Suppressor macrophage treated with lipopolysaccharide for 4 hours (primary cell): ENCODE results near the gene TBC1D3B.
"Not testable (repeated sequence)": the region's sequence is repeated elsewhere in the genome, so short reads cannot be mapped to it uniquely, and the experiment has no call there.

Experiments
- DNase-seq: peaks from one replicate; pipeline ENCODE4 v3.0.0-alpha.2; 2020

TBC1D3B gene

GRCh38 chr17:36127199-36127893 is 49.1 kb downstream of the TBC1D3B start:
- DNase-seq, result no peak

GRCh38 chr17:36124879-36125824 is 51.3 kb downstream of the TBC1D3B start:
- no peak for DNase-seq

- no peak for DNase-seq
Observed at GRCh38 chr17:36123431-36123830, 53.0 kb downstream of the TBC1D3B start.

GRCh38 chr17:36121099-36121498 is 55.3 kb downstream of the TBC1D3B start:
- DNase-seq, result not testable (repeated sequence)

- DNase-seq, result no peak
Observed at GRCh38 chr17:36120221-36120620, 56.2 kb downstream of the TBC1D3B start.

GRCh38 chr17:36118477-36119353 is 57.7 kb downstream of the TBC1D3B start:
- DNase-seq, result no peak

- peak; percentile 46 for DNase-seq
Observed at GRCh38 chr17:36117505-36118382, 58.7 kb downstream of the TBC1D3B start.
